Jurkat, Clone E6-1 (cell line): ENCODE data around the gene HTR3D.
"Not testable (repeated sequence)": the region's sequence is repeated elsewhere in the genome, so short reads cannot be mapped to it uniquely, and the experiment has no call there.

Experiments used
- DNase-seq: peaks from one replicate; pipeline ENCODE4 v3.0.0-alpha.2; 2011; ENCODE audit warnings: low read depth, low spot score
- H3K4me3 ChIP-seq: 2 replicates; pipeline ENCODE4 v1.5.1; 2011; ENCODE audit warnings: mild to moderate bottlenecking, low read length, control low read depth, moderate library complexity

HTR3D gene

GRCh38 chr3:184052767-184053166 lies 21.2 kb downstream of the HTR3D start, which contains the start of gene HTR3C:
TSS of gene HTR3C (plus strand) at chr3:184053047. CDS start at chr3:184053081, 34 bp downstream.
- H3K4me3 ChIP-seq: no peak within 1 kb of the TSS
- DNase-seq: no peak

GRCh38 chr3:184058029-184058428 lies 26.5 kb downstream of the HTR3D start:
- no peak overlapping the region for H3K4me3 ChIP-seq
- DNase-seq: no peak

GRCh38 chr3:184059424-184059823 lies 27.9 kb downstream of the HTR3D start:
- DNase-seq: no peak
- no peak overlapping the region for H3K4me3 ChIP-seq

- no peak for DNase-seq
- no peak overlapping the region for H3K4me3 ChIP-seq
Measured at GRCh38 chr3:184062637-184063036, 31.1 kb downstream of the HTR3D start.

- DNase-seq: no peak
Measured at GRCh38 chr3:184066211-184066610, 34.7 kb downstream of the HTR3D start.

GRCh38 chr3:184067573-184068055 lies 36.1 kb downstream of the HTR3D start:
- DNase-seq: no peak
- H3K4me3 ChIP-seq: no peak overlapping the region

More at GRCh38 chr3:184066211-184066610, 34.7 kb downstream of the HTR3D start:
- H3K4me3 ChIP-seq: no peak overlapping the region

- DNase-seq: no peak
- no peak overlapping the region for H3K4me3 ChIP-seq
Measured at GRCh38 chr3:184068344-184068743, 36.8 kb downstream of the HTR3D start.

GRCh38 chr3:184071142-184071541 lies 39.6 kb downstream of the HTR3D start:
- not testable (repeated sequence) for DNase-seq, H3K4me3 ChIP-seq

- no peak overlapping the region for H3K4me3 ChIP-seq
- no peak for DNase-seq
Measured at GRCh38 chr3:184073621-184074020, 42.1 kb downstream of the HTR3D start.

GRCh38 chr3:184075901-184076300 lies 44.4 kb downstream of the HTR3D start:
- DNase-seq: no peak

GRCh38 chr3:184077881-184078280 lies 46.3 kb downstream of the HTR3D start:
- no peak for DNase-seq
- H3K4me3 ChIP-seq: no peak overlapping the region

More at GRCh38 chr3:184075901-184076300, 44.4 kb downstream of the HTR3D start:
- no peak overlapping the region for H3K4me3 ChIP-seq

- DNase-seq: no peak
- H3K4me3 ChIP-seq: no peak overlapping the region
Measured at GRCh38 chr3:184078851-184079250, 47.3 kb downstream of the HTR3D start.

GRCh38 chr3:184081116-184081830 lies 49.7 kb downstream of the HTR3D start:
- no peak overlapping the region for H3K4me3 ChIP-seq
- DNase-seq: no peak

- DNase-seq: no peak
- no peak overlapping the region for H3K4me3 ChIP-seq
Measured at GRCh38 chr3:184082034-184082433, 50.5 kb downstream of the HTR3D start.

- no peak for DNase-seq
- H3K4me3 ChIP-seq: no peak overlapping the region
Measured at GRCh38 chr3:184082465-184082864, 50.9 kb downstream of the HTR3D start.

- H3K4me3 ChIP-seq: no peak overlapping the region
- DNase-seq: peak; percentile 28
Measured at GRCh38 chr3:184085389-184085852, 53.9 kb downstream of the HTR3D start.
